Head of caudate nucleus (tissue), 42 donors: ENCODE data around the gene ACSS1.
A peak's percentile ranks its signal among the peaks of the same experiment; 100 is the strongest.

ENCODE experiments used
- DNase-seq, 42 donors: peaks; one replicate each; pipeline versions ENCODE4 v3.0.0 to v3.0.0-alpha.2; 2020 to 2021; ENCODE audit warnings: mixed read lengths in 7 of 42
- intact Hi-C: fragments of 100-400 bp; cut with DNase I; formaldehyde crosslinking; loops from one replicate; pipeline ENCODE4 v1.15.0; 2022

Gene ACSS1

DNA sequence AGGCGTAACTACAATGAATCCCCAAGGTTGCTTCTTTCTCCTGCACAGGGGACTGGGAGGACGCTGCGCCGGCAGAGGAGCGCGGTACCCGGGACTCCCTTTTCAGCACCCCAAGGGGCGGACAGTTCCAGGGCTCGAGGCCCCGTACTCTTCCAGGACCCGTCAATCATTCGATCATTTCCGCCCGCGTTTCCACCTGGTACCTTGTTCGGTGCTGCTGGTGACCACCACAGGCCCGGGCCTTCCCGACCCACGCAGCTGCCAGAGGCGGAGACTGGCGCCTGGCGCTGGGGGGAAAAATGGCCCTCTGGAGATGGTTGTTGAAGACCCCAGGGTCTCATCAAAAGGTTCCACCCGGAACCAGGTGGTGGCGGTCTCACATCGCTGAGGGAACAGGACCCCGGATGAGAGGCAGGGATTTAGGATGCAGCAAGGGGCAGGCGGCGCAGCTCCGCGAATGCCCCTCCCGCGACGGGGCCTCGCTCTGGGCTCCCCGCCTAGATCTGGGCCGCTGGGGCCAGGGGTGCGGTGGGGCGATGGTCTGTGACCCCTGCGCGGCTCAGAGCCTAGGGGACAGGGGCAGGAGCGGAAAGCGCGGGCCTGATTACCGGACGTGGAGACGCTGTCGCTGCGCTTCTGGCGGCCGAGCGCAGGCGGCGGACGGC, 23.3 kb upstream of the ACSS1 start:
- intact Hi-C loops: no loop called here
- peak in 2 of 42 donors; percentile 14 to 42 for DNase-seq

GRCh38 chr20:25079171-25079570, 21.2 kb upstream of the ACSS1 start:
- intact Hi-C loops: no loop called here
- peak in 1 of 42 donors; percentile 21 for DNase-seq

GRCh38 chr20:25078662-25079061, 20.7 kb upstream of the ACSS1 start:
- intact Hi-C loops: no loop called here
- peak in 1 of 42 donors; percentile 34 for DNase-seq

GRCh38 chr20:25077610-25078169, 19.8 kb upstream of the ACSS1 start:
- intact Hi-C loops: no loop called here
- peak in 37 of 42 donors; percentile 28 to 81 (median 52) for DNase-seq

DNA sequence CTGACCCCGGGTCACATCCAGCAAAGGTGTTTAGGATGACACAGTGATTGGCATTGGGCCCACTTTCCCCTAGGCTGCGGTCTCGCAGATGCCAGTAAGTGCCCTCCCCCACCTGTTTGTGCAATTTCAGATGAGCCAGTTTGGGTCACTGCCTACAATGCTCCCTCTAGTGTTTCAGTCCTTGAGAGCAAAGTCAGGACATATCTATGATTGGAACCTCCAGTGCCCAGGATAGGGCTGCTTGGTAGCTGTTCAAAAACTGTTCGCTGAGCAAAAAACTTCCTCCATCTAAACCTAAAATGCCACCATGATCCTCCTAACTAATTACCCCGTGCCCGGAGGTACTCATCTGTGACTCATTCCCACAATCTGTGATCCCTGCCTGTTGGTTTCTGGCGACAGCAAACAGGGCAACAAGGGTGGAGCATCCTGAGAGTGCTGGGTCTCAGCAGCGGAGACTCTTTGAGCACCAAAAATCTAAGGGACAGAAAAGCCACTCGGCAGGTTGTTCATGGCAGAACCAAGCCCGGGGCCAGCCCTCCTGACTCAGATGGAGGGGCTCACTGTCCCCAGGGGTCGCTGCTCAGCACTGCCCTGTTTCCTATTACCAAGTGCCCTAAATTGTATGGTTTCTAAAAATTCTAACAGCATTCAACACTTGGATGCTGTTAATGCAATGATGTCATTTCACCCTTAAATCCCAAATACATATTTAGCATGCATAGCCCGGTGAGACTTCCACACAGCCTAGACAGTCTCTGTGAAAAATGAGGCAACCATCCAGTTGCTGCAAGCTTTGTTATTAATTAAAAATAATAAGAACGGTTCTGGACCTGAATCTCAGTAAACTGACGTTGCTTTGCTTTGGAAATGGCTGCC, 19.0 kb upstream of the ACSS1 start:
- intact Hi-C loops: no loop called here
- peak in 11 of 42 donors; percentile 26 to 69 (median 45) for DNase-seq

- peak in 1 of 42 donors; percentile 40 for DNase-seq
These were observed 18.3 kb upstream of the ACSS1 start for GRCh38 chr20:25076201-25076600.

DNA sequence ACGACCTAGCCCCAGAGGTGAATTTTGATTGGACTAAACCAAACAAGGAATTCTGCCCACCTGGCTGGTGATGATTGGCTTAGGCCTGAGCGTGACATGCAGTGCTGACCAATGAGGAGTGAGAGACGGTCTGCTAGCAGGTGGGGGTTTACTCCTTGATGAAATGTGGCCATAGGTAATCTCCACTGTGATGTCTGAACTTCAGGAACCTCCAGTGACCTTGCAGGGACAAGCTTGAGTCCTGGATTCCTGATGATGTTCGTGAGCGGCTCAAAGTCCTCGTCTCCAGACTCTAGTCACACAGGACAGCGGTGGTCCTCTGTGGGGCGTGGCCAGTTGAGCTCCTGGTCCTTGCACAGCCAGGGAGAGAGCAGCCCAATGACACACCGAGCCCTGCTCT, 15.6 kb upstream of the ACSS1 start:
- DNase-seq: no peak
- intact Hi-C loops: no loop called here

More at GRCh38 chr20:25076201-25076600, 18.3 kb upstream of the ACSS1 start:
- intact Hi-C loops: no loop called here

- DNase-seq: peak in 4 of 42 donors; percentile 1 to 22 (median 16)
- intact Hi-C loops: no loop called here
These were observed 14.4 kb upstream of the ACSS1 start for GRCh38 chr20:25072226-25072811.

- intact Hi-C loops: no loop called here
These were observed 13.8 kb upstream of the ACSS1 start for GRCh38 chr20:25071734-25072133.

GRCh38 chr20:25070821-25071473, 13.0 kb upstream of the ACSS1 start:
- peak in 3 of 42 donors; percentile 4 to 8 (median 7) for DNase-seq
- intact Hi-C loops: no loop called here

More at GRCh38 chr20:25071734-25072133, 13.8 kb upstream of the ACSS1 start:
- DNase-seq: peak in 5 of 42 donors; percentile 4 to 9 (median 5)

DNA sequence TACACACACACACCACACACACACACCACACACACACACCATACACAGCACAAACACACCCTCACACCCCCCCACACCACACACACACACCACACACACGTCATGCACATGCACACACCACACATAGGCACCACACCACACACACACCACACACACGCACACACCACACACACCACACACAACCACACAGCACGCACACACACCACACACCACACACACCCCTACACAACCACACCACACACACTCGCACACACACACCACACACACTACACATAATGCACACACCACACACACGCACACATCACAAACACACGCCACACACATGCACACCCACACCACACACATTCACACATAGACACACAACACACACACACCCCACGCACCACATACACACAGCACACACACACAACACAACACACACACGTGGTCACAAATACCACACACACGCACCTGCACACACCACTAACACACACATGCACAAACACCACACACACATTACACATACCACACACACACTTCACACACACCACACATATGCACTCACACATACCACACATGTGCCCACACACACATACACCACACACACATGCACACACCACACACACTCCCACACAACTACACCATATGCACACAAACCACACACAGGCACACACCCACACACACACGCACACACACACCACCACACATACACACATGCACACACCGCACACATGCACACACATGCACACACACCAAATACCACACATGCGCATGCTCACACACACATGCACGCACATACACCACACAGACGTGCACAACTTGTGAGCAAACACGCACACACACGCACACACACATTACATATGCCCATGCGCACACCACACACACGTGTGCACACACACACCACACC, 9.4 kb upstream of the ACSS1 start:
- peak in 5 of 42 donors; percentile 1 to 14 (median 5) for DNase-seq
- intact Hi-C loops: no loop called here

- intact Hi-C loops: no loop called here
These were observed 8.4 kb upstream of the ACSS1 start for GRCh38 chr20:25066386-25066785.

GRCh38 chr20:25065625-25066338, 7.8 kb upstream of the ACSS1 start:
- intact Hi-C loops: loop anchor here (2.0 kb wide), 1 partner anchor 71 kb away; no protein-coding TSS in a partner anchor
- peak in 41 of 42 donors; percentile 49 to 90 (median 76) for DNase-seq

More at GRCh38 chr20:25066386-25066785, 8.4 kb upstream of the ACSS1 start:
- DNase-seq: peak in 3 of 42 donors; percentile 20 to 32 (median 25)

GRCh38 chr20:25065072-25065624, 7.2 kb upstream of the ACSS1 start:
- DNase-seq: peak in 6 of 42 donors; percentile 7 to 36 (median 22)
- intact Hi-C loops: loop anchor here (2.0 kb wide), 1 partner anchor 70 kb away; no protein-coding TSS in a partner anchor

DNA sequence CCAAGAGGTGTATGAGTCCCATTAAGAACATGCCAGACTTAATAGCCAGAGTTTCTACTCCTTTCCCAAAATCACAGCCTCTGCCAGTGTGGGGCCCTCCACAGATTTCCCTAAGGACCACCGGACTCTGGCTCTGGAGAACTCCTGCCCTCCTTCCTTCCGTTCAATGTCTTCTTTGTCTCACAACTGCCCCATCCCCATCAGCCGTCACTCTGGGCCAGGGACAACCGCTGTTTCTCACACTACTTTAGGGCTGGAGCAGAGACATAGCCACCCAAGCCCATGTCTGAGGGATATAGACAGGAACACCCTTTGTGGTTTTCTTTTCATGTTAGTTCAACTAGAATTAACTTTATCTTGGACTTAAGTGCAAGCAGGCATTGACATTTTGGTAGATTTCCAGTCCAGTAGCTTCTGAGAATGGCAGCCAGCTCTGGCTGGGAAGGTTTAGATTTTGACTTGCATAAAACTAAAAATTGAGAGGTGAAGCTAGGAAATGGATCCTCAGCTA, 6.7 kb upstream of the ACSS1 start:
- intact Hi-C loops: loop anchor here (2.0 kb wide), 1 partner anchor 70 kb away; no protein-coding TSS in a partner anchor
- peak in 6 of 42 donors; percentile 6 to 39 (median 24) for DNase-seq

GRCh38 chr20:25063981-25064380, 6.0 kb upstream of the ACSS1 start:
- peak in 4 of 42 donors; percentile 2 to 15 (median 8) for DNase-seq
- intact Hi-C loops: loop anchor here (2.0 kb wide), 1 partner anchor 69 kb away; no protein-coding TSS in a partner anchor
